Naive thymus-derived CD4-positive, alpha-beta T cell (primary cell): Measurements from ENCODE around the gene PTS. TPM values are rescaled to one million over a fixed set of nuclear protein-coding genes. Genes with fewer than 3 reads are reported as not detected.
"Not testable (repeated sequence)": the region's sequence is repeated elsewhere in the genome, so short reads cannot be mapped to it uniquely, and the experiment has no call there.

Experiments used
- ATAC-seq: fragments of 150-1000 bp; cut with Tn5 transposase; 2 replicates; pipeline ENCODE4 v1.10.0; 2021; ENCODE audit warnings: mild to moderate bottlenecking, moderate library complexity
- CTCF ChIA-PET: fragments of 350-600 bp; sonication (Branson Sonifier 250); formaldehyde crosslinking; loops from one replicate; lab custom pipeline; 2021; ENCODE audit warnings: antibody characterized with exemption; lab: Charles Lee
- POLR2A ChIA-PET: fragments of 350-600 bp; sonication (Branson Sonifier 250); formaldehyde crosslinking; loops from one replicate; lab custom pipeline; 2021; ENCODE audit warnings: antibody characterized with exemption, inconsistent platforms; lab: Charles Lee
- DNase-seq, 9 donors: peaks; one replicate each; pipeline versions ENCODE4 v3.0.0 to v3.0.0-alpha.2; 2020 to 2022; ENCODE audit warnings: mixed read lengths in 1 of 9
- H3K27ac ChIP-seq: one replicate; pipeline ENCODE4 v1.7.0; 2013; ENCODE audit warnings: mild to moderate bottlenecking, low read depth, low read length, moderate library complexity
- H3K27me3 ChIP-seq, 2 donors: one replicate each; pipeline ENCODE4 v1.7.0; 2013; ENCODE audit warnings: low read length in 2 of 2, mild to moderate bottlenecking in 2 of 2, moderate library complexity in 2 of 2; ENCODE audit not compliant: control insufficient read depth in 2 of 2, insufficient read depth in 2 of 2
- H3K36me3 ChIP-seq, 3 experiments: 1 replicate in 2 of 3; 2 replicates in 1 of 3; pipeline ENCODE4 v1.7.0; 2013; ENCODE audit warnings: low read length in 3 of 3, mild to moderate bottlenecking in 3 of 3, moderate library complexity in 1 of 3; ENCODE audit not compliant: insufficient read depth in 3 of 3, control insufficient read depth in 2 of 3
- H3K4me1 ChIP-seq, 2 donors: one replicate each; pipeline ENCODE4 v1.7.0; 2013; ENCODE audit warnings: low read length in 2 of 2, mild to moderate bottlenecking in 2 of 2, moderate library complexity in 1 of 2; ENCODE audit not compliant: control insufficient read depth in 2 of 2, insufficient read depth in 2 of 2
- H3K4me3 ChIP-seq: 2 replicates; pipeline ENCODE4 v1.7.0; 2013; ENCODE audit warnings: mild to moderate bottlenecking, low read length
- H3K9me3 ChIP-seq, 3 experiments: 1 replicate in 2 of 3; 2 replicates in 1 of 3; pipeline ENCODE4 v1.7.0; 2013; ENCODE audit warnings: low read length in 3 of 3; ENCODE audit not compliant: control insufficient read depth in 2 of 3
- H3K27ac Mint-ChIP-seq, 9 donors: one replicate each; pipeline ENCODE4 v1.8.0; 2020 to 2022; ENCODE audit warnings: mixed read lengths in 9 of 9, mild to moderate bottlenecking in 8 of 9, moderate library complexity in 5 of 9, inconsistent platforms in 2 of 9
- H3K27me3 Mint-ChIP-seq, 5 donors: one replicate each; pipeline ENCODE4 v1.8.0; 2021 to 2022; ENCODE audit warnings: mixed read lengths in 5 of 5, mild to moderate bottlenecking in 1 of 5
- H3K36me3 Mint-ChIP-seq, 5 donors: one replicate each; pipeline ENCODE4 v1.8.0; 2020 to 2022; ENCODE audit warnings: mixed read lengths in 5 of 5, mild to moderate bottlenecking in 3 of 5, inconsistent platforms in 1 of 5
- H3K4me1 Mint-ChIP-seq, 7 donors: one replicate each; pipeline ENCODE4 v1.8.0; 2020 to 2022; ENCODE audit warnings: mixed read lengths in 7 of 7, mild to moderate bottlenecking in 3 of 7, inconsistent platforms in 1 of 7
- H3K4me3 Mint-ChIP-seq, 10 donors: one replicate each; pipeline ENCODE4 v1.8.0; 2020 to 2022; ENCODE audit warnings: mild to moderate bottlenecking in 10 of 10, mixed read lengths in 10 of 10, moderate library complexity in 6 of 10, inconsistent platforms in 2 of 10
- H3K9me3 Mint-ChIP-seq, 11 donors: one replicate each; pipeline ENCODE4 v1.8.0; 2020 to 2022; ENCODE audit warnings: mixed read lengths in 11 of 11, mild to moderate bottlenecking in 4 of 11, inconsistent platforms in 1 of 11, moderate library complexity in 1 of 11
- intact Hi-C, 2 donors: fragments of 100-400 bp; cut with micrococcal nuclease; formaldehyde crosslinking; loops; one replicate each; pipeline ENCODE4 v1.15.1; 2023
- polyA plus RNA-seq, 2 donors: library from polyadenylated mRNA; unstranded; fragments of 300-500 nt; fragmentation: Illumina TruSeq; gene quantifications; one replicate each; pipeline ENCODE4 v1.2.3, GENCODE V29; 2021
- total RNA-seq, 6 experiments: library from RNA in 5 of 6; stranded (reverse) in 5 of 6; gene quantifications; 1 replicate in 5 of 6; 2 replicates in 1 of 6; pipeline ENCODE4 v1.2.3 and lab custom pipeline; 2021 to 2026

The PTS gene
- total and polyA plus RNA-seq, 7 experiments from 2014 or later: 3.7 to 71.3 (median 23.1) TPM

GRCh38 chr11:112185883-112186282, 40.3 kb upstream of the PTS start:
- intact Hi-C loops: no loop called here
- Histone ChIP-seq H3K36me3 (no peaks in the 10 kb centered on the region), H3K4me1 (no peaks in the 10 kb centered on the region), H3K27ac (no peak overlapping the region), H3K27me3 (no peaks in the 10 kb centered on the region), H3K9me3 (no peaks in the 10 kb centered on the region), H3K4me3 (no peak overlapping the region)
- ATAC-seq: no peak
- ChIA-PET POLR2A (no interaction called here), CTCF (no interaction called here)
- Mint-ChIP-seq H3K4me1 (peaks cover 0 to 2% (median 0%) of the 10 kb centered on the region in 7 donors), H3K27ac (peak overlapping the region in 1 of 9 donors; percentile 3), H3K9me3 (peaks cover 0 to 4% (median 0%) of the 10 kb centered on the region in 11 donors), H3K4me3 (no peak overlapping the region), H3K27me3 (peaks cover 0 to 20% (median 4%) of the 10 kb centered on the region in 5 donors), H3K36me3 (peaks cover 0 to 5% (median 0%) of the 10 kb centered on the region in 5 donors)
- DNase-seq: no peak

- Histone ChIP-seq H3K9me3 (no peaks in the 10 kb centered on the region), H3K36me3 (no peaks in the 10 kb centered on the region), H3K27me3 (no peaks in the 10 kb centered on the region), H3K4me3 (no peak overlapping the region), H3K4me1 (no peaks in the 10 kb centered on the region), H3K27ac (no peak overlapping the region)
- DNase-seq (no peak), ATAC-seq (no peak)
- peaks cover 0 to 4% (median 0%) of the 10 kb centered on the region in 5 donors for H3K36me3 Mint-ChIP-seq
- intact Hi-C loops: no loop called here
- no peak overlapping the region for H3K27ac Mint-ChIP-seq
- peaks cover 0 to 2% (median 0%) of the 10 kb centered on the region in 7 donors for H3K4me1 Mint-ChIP-seq
- H3K9me3 Mint-ChIP-seq: peaks cover 0 to 4% (median 0%) of the 10 kb centered on the region in 11 donors
- ChIA-PET POLR2A (no interaction called here), CTCF (no interaction called here)
- H3K4me3 Mint-ChIP-seq: no peak overlapping the region
- peaks cover 0 to 19% (median 4%) of the 10 kb centered on the region in 5 donors for H3K27me3 Mint-ChIP-seq
Measured at GRCh38 chr11:112186304-112186703, 39.9 kb upstream of the PTS start.

- DNase-seq, CTCF ChIA-PET, H3K9me3 Mint-ChIP-seq, POLR2A ChIA-PET, H3K27ac Mint-ChIP-seq, H3K4me1 Mint-ChIP-seq, H3K4me3 Mint-ChIP-seq, ATAC-seq, H3K4me1 ChIP-seq, intact Hi-C loops, H3K27ac ChIP-seq, H3K4me3 ChIP-seq, H3K27me3 ChIP-seq, H3K36me3 Mint-ChIP-seq, H3K36me3 ChIP-seq, H3K9me3 ChIP-seq: not testable (repeated sequence)
- H3K27me3 Mint-ChIP-seq: peaks cover 0 to 22% (median 0%) of the 10 kb centered on the region in 5 donors
Measured at GRCh38 chr11:112195113-112195512, 31.1 kb upstream of the PTS start.

GRCh38 chr11:112195951-112196351, 30.3 kb upstream of the PTS start:
- H3K27me3 Mint-ChIP-seq: peaks cover 0 to 25% (median 0%) of the 10 kb centered on the region in 5 donors
- no peak overlapping the region for H3K27ac Mint-ChIP-seq

GRCh38 chr11:112196519-112197087, 29.6 kb upstream of the PTS start:
- peaks cover 0 to 1% (median 0%) of the 10 kb centered on the region in 7 donors for H3K4me1 Mint-ChIP-seq
- no peak overlapping the region for H3K4me3 Mint-ChIP-seq
- ChIA-PET POLR2A (no interaction called here), CTCF (interaction anchor here (0.6 to 0.7 kb wide), 2 partner anchors 84 to 442 kb away, joined by 3 to 6 read pairs; no protein-coding TSS in a partner anchor)
- H3K27ac Mint-ChIP-seq: no peak overlapping the region
- no peaks in the 10 kb centered on the region for H3K36me3 Mint-ChIP-seq
- no peak overlapping the region for H3K27ac ChIP-seq
- no peaks in the 10 kb centered on the region for H3K27me3 ChIP-seq
- H3K36me3 ChIP-seq: no peaks in the 10 kb centered on the region
- ATAC-seq (no peak), DNase-seq (no peak)
- intact Hi-C loops: no loop called here
- H3K4me3 ChIP-seq: no peak overlapping the region
- H3K27me3 Mint-ChIP-seq: peaks cover 0 to 25% (median 0%) of the 10 kb centered on the region in 5 donors
- no peaks in the 10 kb centered on the region for H3K9me3 ChIP-seq
- H3K9me3 Mint-ChIP-seq: peaks cover 0 to 3% (median 0%) of the 10 kb centered on the region in 11 donors
- H3K4me1 ChIP-seq: no peaks in the 10 kb centered on the region

More at GRCh38 chr11:112195951-112196351, 30.3 kb upstream of the PTS start:
- Histone ChIP-seq H3K36me3 (no peaks in the 10 kb centered on the region), H3K4me3 (no peak overlapping the region), H3K27ac (no peak overlapping the region), H3K4me1 (no peaks in the 10 kb centered on the region), H3K27me3 (no peaks in the 10 kb centered on the region), H3K9me3 (no peaks in the 10 kb centered on the region)
- intact Hi-C loops: no loop called here
- CTCF ChIA-PET: interaction anchor here (0.6 to 0.7 kb wide), 3 partner anchors 11 to 442 kb away, joined by 3 to 6 read pairs (median 3); no protein-coding TSS in a partner anchor
- DNase-seq (no peak), ATAC-seq (no peak)
- POLR2A ChIA-PET: no interaction called here
- Mint-ChIP-seq H3K9me3 (peaks cover 0 to 3% (median 0%) of the 10 kb centered on the region in 11 donors), H3K36me3 (no peaks in the 10 kb centered on the region), H3K4me3 (no peak overlapping the region), H3K4me1 (peaks cover 0 to 1% (median 0%) of the 10 kb centered on the region in 7 donors)

- H3K4me1 Mint-ChIP-seq, H3K27me3 ChIP-seq, DNase-seq, H3K9me3 ChIP-seq, H3K4me3 ChIP-seq, POLR2A ChIA-PET, CTCF ChIA-PET, H3K4me1 ChIP-seq, H3K27ac Mint-ChIP-seq, H3K4me3 Mint-ChIP-seq, ATAC-seq, H3K36me3 ChIP-seq, H3K9me3 Mint-ChIP-seq, H3K27ac ChIP-seq, intact Hi-C loops, H3K36me3 Mint-ChIP-seq: not testable (repeated sequence)
- H3K27me3 Mint-ChIP-seq: peaks cover 0 to 19% (median 0%) of the 10 kb centered on the region in 5 donors
Measured at GRCh38 chr11:112199101-112199500, 27.1 kb upstream of the PTS start.

- no peak overlapping the region for H3K4me3 ChIP-seq
- intact Hi-C loops: no loop called here
- no peaks in the 10 kb centered on the region for H3K9me3 ChIP-seq
- Mint-ChIP-seq H3K9me3 (peaks cover 0 to 3% (median 0%) of the 10 kb centered on the region in 11 donors), H3K27ac (no peak overlapping the region), H3K4me1 (peaks cover 0 to 1% (median 0%) of the 10 kb centered on the region in 7 donors), H3K4me3 (no peak overlapping the region), H3K27me3 (peaks cover 0 to 16% (median 0%) of the 10 kb centered on the region in 5 donors), H3K36me3 (no peaks in the 10 kb centered on the region)
- no peak overlapping the region for H3K27ac ChIP-seq
- H3K4me1 ChIP-seq: no peaks in the 10 kb centered on the region
- H3K36me3 ChIP-seq: no peaks in the 10 kb centered on the region
- ATAC-seq (no peak), DNase-seq (no peak)
- ChIA-PET CTCF (no interaction called here), POLR2A (no interaction called here)
- no peaks in the 10 kb centered on the region for H3K27me3 ChIP-seq
Measured at GRCh38 chr11:112200252-112200651, 26.0 kb upstream of the PTS start.
